Stomach (tissue), 9 donors: ENCODE results near the gene NCS1. TPM values are rescaled to one million over a fixed set of nuclear protein-coding genes. Genes with fewer than 3 reads are reported as not detected.

Experiments
- DNase-seq, 2 donors: peaks; one replicate each; pipeline versions ENCODE4 v3.0.0 to v3.0.0-alpha.2; 2013 to 2019
- H3K27ac ChIP-seq, 5 donors: fragments of 200-600 bp in 4 of 5; sonication (generic) in 4 of 5; one replicate each; pipeline ENCODE4 v1.5.1; 2013 to 2019; ENCODE audit warnings: mild to moderate bottlenecking in 1 of 5, moderate library complexity in 1 of 5
- H3K27me3 ChIP-seq, 3 donors: fragments of 200-600 bp; sonication (generic); one replicate each; pipeline ENCODE4 v1.5.1; 2017 to 2019; ENCODE audit warnings: mixed run types in 1 of 3
- H3K36me3 ChIP-seq, 4 donors: fragments of 200-600 bp; sonication (generic); 1 replicate in 3 of 4; 2 replicates in 1 of 4; pipeline ENCODE4 v1.5.1; 2016 to 2019
- H3K4me1 ChIP-seq, 4 donors: fragments of 200-600 bp; sonication (generic); one replicate each; pipeline ENCODE4 v1.5.1; 2016 to 2019
- H3K4me3 ChIP-seq, 4 donors: fragments of 200-600 bp; sonication (generic) in 3 of 4; one replicate each; pipeline ENCODE4 v1.5.1; 2016 to 2019; ENCODE audit warnings: mild to moderate bottlenecking in 1 of 4
- H3K9me3 ChIP-seq, 4 donors: fragments of 200-600 bp; sonication (generic); one replicate each; pipeline ENCODE4 v1.5.1; 2016 to 2019
- EP300 ChIP-seq: sonication (generic); formaldehyde crosslinking; IDR thresholded peaks from one replicate; pipeline ENCODE4 v1.6.1; 2017; ENCODE audit warnings: antibody characterized with exemption
- POLR2A ChIP-seq, 4 donors: fragments of 450-650 bp; IDR thresholded peaks; one replicate each; pipeline ENCODE4 v1.6.1; 2016; ENCODE audit warnings: antibody characterized with exemption in 4 of 4, control low read depth in 2 of 4, mild to moderate bottlenecking in 1 of 4, moderate library complexity in 1 of 4
- POLR2AphosphoS5 ChIP-seq, 3 donors: sonication (generic); formaldehyde crosslinking; IDR thresholded peaks; one replicate each; pipeline ENCODE4 v1.6.1; 2016; ENCODE audit warnings: antibody characterized with exemption in 3 of 3
- WGBS, 5 donors: extraction: QIAGEN DNeasy Blood & Tissue Kit in 3 of 5; methylation state at CpG; one replicate each; pipeline versions ENCODE4 v1.1.5 to v1.1.7; 2013 to 2018; 5-methylcytosine and 5-hydroxymethylcytosine counted together
- intact Hi-C: fragments of 100-400 bp; cut with DNase I; formaldehyde crosslinking; loops from one replicate; pipeline ENCODE4 v1.15.1; 2023; ENCODE audit warnings: low total_unique reads
- polyA plus RNA-seq, 3 donors: library from polyadenylated mRNA; stranded (reverse); fragments of 200-250 nt; gene quantifications; one replicate each; pipeline ENCODE4 v1.2.3, GENCODE V29; 2013
- total RNA-seq, 5 donors: library from RNA; depleted of rRNA; stranded (reverse); fragments of >200 nt; gene quantifications; one replicate each; pipeline versions ENCODE4 v1.1.0 to v1.2.3, GENCODE V29; 2014 to 2016
- TF ChIP-seq, protein P1 (sequence below), 7 experiments: fragments of 450-650 bp in 4 of 7; fragments of 200-600 bp in 3 of 7; sonication (generic) in 3 of 7; IDR thresholded peaks; one replicate each; pipeline ENCODE4 v1.5.1; 2016 to 2019; ENCODE audit warnings: antibody characterized with exemption in 7 of 7, control low read depth in 2 of 7, mild to moderate bottlenecking in 1 of 7
- donor health status: healthy with polysubstance abuse.
- donor health status: Bipolar disorder and iron deficiency.
- donor health status: healthy.

Gene NCS1
- total and polyA plus RNA-seq, 8 donors, result 3.2 to 50.0 (median 16.6) TPM

DNA sequence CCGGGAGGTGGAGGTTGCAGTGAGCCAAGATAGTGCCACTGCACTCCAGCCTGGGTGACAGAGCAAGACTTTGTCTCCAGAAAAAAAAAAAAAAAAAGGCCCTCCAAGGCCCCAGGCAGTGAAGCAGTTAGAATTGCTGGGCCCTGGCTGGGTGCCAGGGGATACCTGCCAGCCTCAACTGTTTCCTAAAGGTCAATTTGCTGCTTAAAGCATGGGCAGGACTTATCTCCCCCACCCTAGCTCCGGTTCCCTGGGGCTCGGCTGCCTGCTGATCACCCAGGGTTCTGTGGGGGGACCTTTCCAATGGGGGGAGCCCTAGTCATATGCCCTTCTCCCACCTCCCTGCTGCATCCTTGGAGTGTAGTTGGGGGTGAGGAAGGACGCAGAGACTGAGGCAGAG lies 25.7 kb downstream of the NCS1 start:
- 42 to 66% (median 46%) methylated on average over 4 of the region's 4 CpGs for WGBS, 5 donors
- H3K27ac ChIP-seq, result peak overlapping the region in 3 of 5 donors; percentile 72 to 90 (median 81)
- peaks cover 0 to 83% (median 39%) of the 10 kb centered on the region in 4 donors for H3K4me1 ChIP-seq

GRCh38 chr9:130198501-130199179 lies 26.4 kb downstream of the NCS1 start:
- no peak overlapping the region for H3K4me3 ChIP-seq
- intact Hi-C loops, result no loop called here
- no peaks in the 10 kb centered on the region for H3K36me3 ChIP-seq
- WGBS, 5 donors, result 63 to 76% (median 74%) methylated on average over 8 to 12 of the region's 12 CpGs
- H3K27ac ChIP-seq, result peak overlapping the region in 3 of 5 donors; percentile 72 to 90 (median 81)
- no peak for DNase-seq
- TF ChIP-seq, protein P1, sequence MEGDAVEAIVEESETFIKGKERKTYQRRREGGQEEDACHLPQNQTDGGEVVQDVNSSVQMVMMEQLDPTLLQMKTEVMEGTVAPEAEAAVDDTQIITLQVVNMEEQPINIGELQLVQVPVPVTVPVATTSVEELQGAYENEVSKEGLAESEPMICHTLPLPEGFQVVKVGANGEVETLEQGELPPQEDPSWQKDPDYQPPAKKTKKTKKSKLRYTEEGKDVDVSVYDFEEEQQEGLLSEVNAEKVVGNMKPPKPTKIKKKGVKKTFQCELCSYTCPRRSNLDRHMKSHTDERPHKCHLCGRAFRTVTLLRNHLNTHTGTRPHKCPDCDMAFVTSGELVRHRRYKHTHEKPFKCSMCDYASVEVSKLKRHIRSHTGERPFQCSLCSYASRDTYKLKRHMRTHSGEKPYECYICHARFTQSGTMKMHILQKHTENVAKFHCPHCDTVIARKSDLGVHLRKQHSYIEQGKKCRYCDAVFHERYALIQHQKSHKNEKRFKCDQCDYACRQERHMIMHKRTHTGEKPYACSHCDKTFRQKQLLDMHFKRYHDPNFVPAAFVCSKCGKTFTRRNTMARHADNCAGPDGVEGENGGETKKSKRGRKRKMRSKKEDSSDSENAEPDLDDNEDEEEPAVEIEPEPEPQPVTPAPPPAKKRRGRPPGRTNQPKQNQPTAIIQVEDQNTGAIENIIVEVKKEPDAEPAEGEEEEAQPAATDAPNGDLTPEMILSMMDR (IDR thresholded peaks at IDR 0.05), result no peak
- TF ChIP-seq POLR2AphosphoS5 (IDR thresholded peaks at IDR 0.05) (no peak), POLR2A (IDR thresholded peaks at IDR 0.05) (no peak), EP300 (no peak)
- no peaks in the 10 kb centered on the region for H3K9me3 ChIP-seq
- H3K27me3 ChIP-seq, result no peaks in the 10 kb centered on the region
- peaks cover 0 to 76% (median 36%) of the 10 kb centered on the region in 4 donors for H3K4me1 ChIP-seq

More for the DNA sequence above, 25.7 kb downstream of the NCS1 start:
- no peaks in the 10 kb centered on the region for H3K27me3 ChIP-seq
- DNase-seq, result peak in 1 of 2 donors; percentile 30
- no peaks in the 10 kb centered on the region for H3K36me3 ChIP-seq
- intact Hi-C loops, result no loop called here
- H3K9me3 ChIP-seq, result no peaks in the 10 kb centered on the region
- TF ChIP-seq POLR2A (IDR thresholded peaks at IDR 0.05), result no peak
- TF ChIP-seq, protein P1 (IDR thresholded peaks at IDR 0.05), result no peak
- no peak for TF ChIP-seq EP300
- no peak for TF ChIP-seq POLR2AphosphoS5 (IDR thresholded peaks at IDR 0.05)
- H3K4me3 ChIP-seq, result no peak overlapping the region

DNA sequence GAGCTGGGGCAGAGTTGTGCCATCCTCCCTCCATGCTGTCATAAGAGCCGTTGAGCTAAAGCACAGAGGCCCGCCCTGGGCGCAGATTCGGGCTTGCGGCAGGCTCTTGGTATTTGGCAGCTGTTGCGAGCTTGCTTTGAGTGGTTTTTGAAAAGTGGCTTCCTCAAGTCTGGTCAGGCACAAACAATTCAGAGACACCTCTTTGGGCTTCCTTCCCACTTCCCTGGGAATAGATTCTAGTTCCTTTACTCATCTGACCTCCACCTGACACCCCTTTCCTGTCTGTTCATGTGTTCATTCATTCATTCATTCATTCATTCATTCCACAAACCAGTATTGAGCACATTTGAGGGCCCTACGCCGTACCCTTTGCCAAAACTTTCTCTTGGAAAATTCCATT lies 27.4 kb downstream of the NCS1 start:
- Histone ChIP-seq H3K4me1 (peaks cover 0 to 66% (median 29%) of the 10 kb centered on the region in 4 donors), H3K27ac (peak overlapping the region in 3 of 5 donors; percentile 72 to 90 (median 81)), H3K27me3 (no peaks in the 10 kb centered on the region), H3K36me3 (no peaks in the 10 kb centered on the region), H3K9me3 (no peaks in the 10 kb centered on the region), H3K4me3 (no peak overlapping the region)
- WGBS, 5 donors, result 67 to 88% (median 82%) methylated on average over 8 of the region's 8 CpGs
- intact Hi-C loops, result no loop called here
- TF ChIP-seq EP300, result no peak
- TF ChIP-seq POLR2AphosphoS5 (IDR thresholded peaks at IDR 0.05), result no peak
- TF ChIP-seq, protein P1 (IDR thresholded peaks at IDR 0.05), result no peak
- TF ChIP-seq POLR2A (IDR thresholded peaks at IDR 0.05), result no peak
- DNase-seq, result no peak

DNA sequence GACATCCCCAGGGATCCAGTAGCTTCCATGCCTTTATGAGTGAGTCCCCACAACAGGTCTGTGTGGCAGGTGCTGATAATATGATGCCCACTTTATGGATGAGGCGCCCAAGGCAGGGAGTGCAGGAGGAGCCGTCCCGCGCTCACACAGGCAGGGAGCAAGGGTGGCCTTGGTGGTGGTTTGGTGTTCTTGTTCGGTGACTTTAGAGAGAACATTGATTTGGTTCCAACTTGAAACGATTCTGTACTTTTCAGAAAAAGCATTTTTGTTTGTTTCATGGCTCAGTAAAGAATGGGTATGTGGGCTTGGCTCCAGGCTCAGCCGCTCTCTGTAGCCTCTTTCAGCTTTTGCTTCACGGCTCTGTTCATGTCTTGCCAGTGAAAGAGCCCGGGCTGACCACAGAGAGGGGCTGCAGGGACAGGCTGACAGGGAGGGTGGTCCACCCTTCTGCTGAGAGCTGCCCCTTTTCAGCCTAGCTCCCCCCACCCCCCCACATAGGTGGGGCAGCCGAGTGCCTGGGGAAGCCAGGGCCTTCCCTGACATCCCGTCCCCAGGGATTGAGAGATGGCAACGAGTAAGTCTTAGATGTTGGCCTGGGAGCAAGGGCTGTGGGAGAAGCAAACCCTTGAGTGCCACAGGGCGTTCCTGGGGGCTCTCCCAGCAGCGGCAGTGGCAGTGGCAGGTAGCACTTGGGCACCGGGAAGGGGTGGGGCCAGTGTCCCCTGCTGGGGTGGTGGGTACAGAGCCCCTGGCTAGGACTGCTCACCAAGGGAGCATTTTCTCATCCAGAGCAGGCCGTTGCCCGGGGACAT lies 28.0 kb downstream of the NCS1 start:
- no peaks in the 10 kb centered on the region for H3K9me3 ChIP-seq
- H3K36me3 ChIP-seq, result no peaks in the 10 kb centered on the region
- H3K27me3 ChIP-seq, result no peaks in the 10 kb centered on the region
- intact Hi-C loops, result no loop called here
- peak in 1 of 2 donors; percentile 46 for DNase-seq
- WGBS, 5 donors, result 60 to 75% (median 66%) methylated on average over 17 of the region's 17 CpGs
- TF ChIP-seq EP300, result no peak
- no peak for TF ChIP-seq POLR2AphosphoS5 (IDR thresholded peaks at IDR 0.05)
- TF ChIP-seq, protein P1 (IDR thresholded peaks at IDR 0.05), result no peak
- TF ChIP-seq POLR2A (IDR thresholded peaks at IDR 0.05), result no peak
- H3K27ac ChIP-seq, result peak overlapping the region in 3 of 5 donors; percentile 72 to 90 (median 81)
- peaks cover 0 to 60% (median 23%) of the 10 kb centered on the region in 4 donors for H3K4me1 ChIP-seq
- no peak overlapping the region for H3K4me3 ChIP-seq
